ENCODE results near the gene MRI1.
"Not testable (repeated sequence)": the region's sequence is repeated elsewhere in the genome, so short reads cannot be mapped to it uniquely, and the experiment has no call there.

Gene MRI1

GRCh38 chr19:13764101-13764807, at the start of gene MRI1:
Gene MRI1 (plus strand): TSS chr19:13764522. CDS start chr19:13764589, 67 bp downstream.
- no peak for DNase-seq

GRCh38 chr19:13717194-13717643, 47.1 kb upstream of the MRI1 start:
- DNase-seq, result no peak

- DNase-seq, result peak; percentile 73
These were observed 45.6 kb upstream of the MRI1 start for GRCh38 chr19:13718733-13719132.

GRCh38 chr19:13722146-13722545, 42.2 kb upstream of the MRI1 start:
- DNase-seq, result no peak

- DNase-seq, result no peak
These were observed 41.1 kb upstream of the MRI1 start for GRCh38 chr19:13723206-13723605.

- no peak for DNase-seq
These were observed 38.0 kb upstream of the MRI1 start for GRCh38 chr19:13726323-13726722.

GRCh38 chr19:13727798-13728197, 36.5 kb upstream of the MRI1 start:
- DNase-seq, result no peak

GRCh38 chr19:13729859-13730258, 34.5 kb upstream of the MRI1 start:
- DNase-seq, result no peak

- peak; percentile 91 for DNase-seq
These were observed 33.0 kb upstream of the MRI1 start for GRCh38 chr19:13731147-13731964.

- DNase-seq, result no peak
These were observed 32.0 kb upstream of the MRI1 start for GRCh38 chr19:13732337-13732736.

- no peak for DNase-seq
These were observed 29.6 kb upstream of the MRI1 start for GRCh38 chr19:13734751-13735150.

GRCh38 chr19:13738073-13738472, 26.2 kb upstream of the MRI1 start:
- no peak for DNase-seq

- DNase-seq, result no peak
These were observed 22.4 kb upstream of the MRI1 start for GRCh38 chr19:13741893-13742292.

- no peak for DNase-seq
These were observed 21.6 kb upstream of the MRI1 start for GRCh38 chr19:13742756-13743155.

GRCh38 chr19:13744174-13744573, 20.1 kb upstream of the MRI1 start:
- no peak for DNase-seq

GRCh38 chr19:13747098-13747453, 17.2 kb upstream of the MRI1 start:
- DNase-seq, result no peak

- DNase-seq, result no peak
These were observed 16.0 kb upstream of the MRI1 start for GRCh38 chr19:13748169-13748828.

GRCh38 chr19:13751436-13751835, 12.9 kb upstream of the MRI1 start:
- no peak for DNase-seq

GRCh38 chr19:13753622-13754021, 10.7 kb upstream of the MRI1 start:
- not testable (repeated sequence) for DNase-seq

GRCh38 chr19:13756210-13756609, 8.1 kb upstream of the MRI1 start:
- no peak for DNase-seq

GRCh38 chr19:13757805-13758772, 6.2 kb upstream of the MRI1 start:
- no peak for DNase-seq

- no peak for DNase-seq
These were observed 5.5 kb upstream of the MRI1 start for GRCh38 chr19:13758795-13759194.

GRCh38 chr19:13761423-13761822, 2.9 kb upstream of the MRI1 start:
- DNase-seq, result no peak
